Endometrium (tissue), 2 donors: ENCODE results near the gene ISG15.
"Not testable (repeated sequence)": the region's sequence is repeated elsewhere in the genome, so short reads cannot be mapped to it uniquely, and the experiment has no call there.

Experiments
- FAIRE-seq: peaks from 2 replicates; lab custom pipeline; 2012; peaks lifted over from hg19 to GRCh38; lab: Jason Lieb, UNC
- donor health status: control.
- donor health status: control.

Gene ISG15

DNA sequence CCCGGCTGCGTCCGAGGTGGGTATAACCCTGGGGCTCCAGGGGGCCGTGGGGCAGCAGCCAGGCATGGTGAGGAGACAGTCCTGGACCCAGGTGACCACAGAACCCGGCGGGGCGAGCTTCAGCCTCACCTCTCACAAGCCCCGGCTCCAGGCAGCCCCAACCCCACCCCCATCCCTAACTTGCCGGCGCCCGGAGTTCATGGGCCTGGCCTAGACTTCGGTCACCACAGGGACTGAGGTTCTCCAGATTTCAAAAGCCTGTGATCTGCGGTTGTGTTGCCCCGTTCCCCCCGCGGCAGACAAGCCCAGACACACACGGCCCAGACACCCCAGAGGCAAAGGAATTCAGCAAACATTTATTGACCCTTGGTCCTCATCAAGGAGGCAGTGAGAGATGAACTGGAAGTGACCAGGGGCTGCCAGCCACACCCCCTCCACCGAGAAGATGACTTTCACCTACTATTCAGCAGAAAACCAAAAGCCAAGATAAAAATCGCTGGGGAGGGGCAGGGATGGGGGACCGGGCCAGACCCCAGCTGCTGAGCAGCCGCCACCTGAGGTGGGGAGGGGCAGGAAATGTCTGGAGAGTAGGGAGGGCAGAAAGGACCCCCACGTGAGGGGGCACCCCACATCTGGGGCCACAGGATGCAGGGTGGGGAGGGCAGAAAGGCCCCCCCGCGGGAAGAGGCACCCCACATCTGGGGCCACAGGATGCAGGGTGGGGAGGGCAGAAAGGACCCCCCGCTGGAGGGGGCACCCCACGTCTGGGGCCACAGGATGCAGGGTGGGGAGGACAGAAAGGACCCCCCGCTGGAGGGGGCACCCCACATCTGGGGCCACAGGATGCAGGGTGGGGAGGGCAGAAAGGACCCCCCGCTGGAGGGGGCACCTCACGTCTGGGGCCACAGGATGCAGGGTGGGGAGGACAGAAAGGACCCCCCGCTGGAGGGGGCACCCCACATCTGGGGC, 17.3 kb upstream of the ISG15 start:
- no peak for FAIRE-seq

DNA sequence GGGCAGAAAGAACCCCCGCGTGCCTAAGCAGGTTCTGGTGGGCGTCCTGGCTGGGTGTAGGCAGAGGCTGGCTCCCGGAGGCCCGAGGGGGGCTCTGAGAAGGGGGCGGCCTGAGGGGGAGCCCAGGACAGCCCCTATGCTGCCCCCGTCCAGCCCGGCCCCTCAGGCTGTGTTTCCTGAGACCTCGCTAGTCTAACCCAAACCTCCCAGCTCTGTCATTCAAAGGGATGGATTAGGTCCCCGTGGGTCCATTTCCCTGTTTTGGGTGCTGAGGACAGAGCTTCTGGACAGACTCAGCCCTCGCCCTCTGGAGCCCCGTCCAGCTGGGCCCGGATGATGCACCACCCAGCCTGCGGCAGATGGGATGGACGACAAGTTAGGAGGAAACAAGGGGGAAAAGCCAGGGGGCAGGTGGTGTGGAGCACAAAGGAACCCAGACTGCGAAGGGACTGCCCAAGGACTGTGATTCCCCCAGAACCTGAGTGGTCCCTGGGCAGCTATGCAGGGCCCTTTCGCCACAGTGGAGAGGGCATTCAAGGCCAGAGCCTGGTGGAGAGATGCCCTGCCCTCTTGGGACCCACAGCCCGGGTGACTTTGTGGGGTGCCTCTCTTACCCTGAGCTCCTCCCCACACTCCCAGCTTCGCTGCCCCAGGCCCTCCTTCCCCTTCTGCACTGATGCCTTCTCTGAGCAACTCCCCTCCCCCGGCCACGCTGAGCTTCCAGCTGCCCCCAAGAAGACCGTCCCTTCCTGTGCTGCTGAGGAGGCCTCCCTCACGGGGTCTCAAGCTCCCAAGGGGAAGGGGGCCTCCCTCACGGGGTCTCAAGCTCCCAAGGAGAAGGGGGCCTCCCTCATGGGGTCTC, 16.2 kb upstream of the ISG15 start:
- no peak for FAIRE-seq

DNA sequence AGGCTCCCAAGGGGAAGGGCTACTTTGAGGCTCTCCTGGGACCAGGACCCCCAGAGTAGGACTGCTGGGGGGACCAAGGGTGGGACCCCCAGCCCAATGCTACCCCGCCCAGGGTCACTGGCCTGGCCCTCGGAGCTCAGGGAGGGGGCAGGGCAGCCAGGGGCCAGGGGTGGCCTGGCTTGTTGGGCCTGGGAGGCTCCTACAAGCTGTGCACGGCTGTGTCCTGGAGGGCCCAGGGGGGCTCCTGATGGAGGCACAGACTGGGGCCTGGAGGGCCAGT, 15.6 kb upstream of the ISG15 start:
- no peak for FAIRE-seq

DNA sequence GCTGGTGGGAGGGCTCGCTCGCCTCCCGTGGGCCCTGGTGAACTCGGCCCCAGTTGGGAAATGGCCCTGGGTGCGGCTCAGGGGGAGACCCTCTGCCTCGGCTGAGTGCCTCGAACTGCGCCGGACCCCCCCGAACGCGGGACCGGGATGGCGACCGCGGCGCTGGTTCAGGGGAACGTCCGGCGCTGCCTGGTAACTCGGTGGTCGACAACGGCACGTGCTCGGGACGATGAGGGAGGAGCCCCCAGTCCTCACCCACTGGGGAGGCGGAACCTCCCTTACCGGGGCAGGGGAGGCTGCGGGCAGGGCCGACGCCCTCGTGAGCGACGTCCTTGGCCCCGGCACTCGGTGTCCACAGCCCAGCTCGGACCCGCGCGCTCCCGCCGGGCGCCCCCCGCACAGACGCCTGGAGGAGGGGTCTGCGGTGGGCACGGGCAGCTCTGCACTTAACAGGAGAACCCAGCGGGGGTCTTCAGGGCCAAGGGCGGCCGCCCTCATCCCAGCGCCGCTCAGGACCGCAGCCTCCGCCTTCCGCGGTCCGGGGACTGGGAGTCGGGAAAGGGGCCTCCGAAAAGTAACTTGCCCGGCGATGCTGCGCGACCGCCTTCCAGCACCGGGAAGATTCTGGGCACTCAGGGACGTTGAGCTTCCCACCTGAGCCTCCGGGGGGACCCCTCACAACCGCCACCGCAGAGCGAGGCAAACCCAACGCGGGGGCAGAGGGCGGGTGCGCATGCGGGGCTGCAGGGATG, 15.1 kb upstream of the ISG15 start:
- FAIRE-seq: no peak

DNA sequence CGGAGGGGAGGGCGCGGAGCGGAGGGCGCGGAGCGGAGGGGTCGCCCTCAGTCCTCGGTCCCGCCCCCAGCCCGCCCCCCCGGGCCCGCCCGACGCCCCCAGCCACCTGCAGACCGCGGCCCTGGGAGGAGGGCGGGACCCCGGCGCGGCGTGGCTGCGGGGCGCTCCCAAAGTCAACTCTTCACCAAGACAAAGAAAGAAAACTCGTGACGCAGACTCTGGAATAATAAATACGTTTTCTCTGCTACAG, 14.6 kb upstream of the ISG15 start:
- FAIRE-seq: no peak

DNA sequence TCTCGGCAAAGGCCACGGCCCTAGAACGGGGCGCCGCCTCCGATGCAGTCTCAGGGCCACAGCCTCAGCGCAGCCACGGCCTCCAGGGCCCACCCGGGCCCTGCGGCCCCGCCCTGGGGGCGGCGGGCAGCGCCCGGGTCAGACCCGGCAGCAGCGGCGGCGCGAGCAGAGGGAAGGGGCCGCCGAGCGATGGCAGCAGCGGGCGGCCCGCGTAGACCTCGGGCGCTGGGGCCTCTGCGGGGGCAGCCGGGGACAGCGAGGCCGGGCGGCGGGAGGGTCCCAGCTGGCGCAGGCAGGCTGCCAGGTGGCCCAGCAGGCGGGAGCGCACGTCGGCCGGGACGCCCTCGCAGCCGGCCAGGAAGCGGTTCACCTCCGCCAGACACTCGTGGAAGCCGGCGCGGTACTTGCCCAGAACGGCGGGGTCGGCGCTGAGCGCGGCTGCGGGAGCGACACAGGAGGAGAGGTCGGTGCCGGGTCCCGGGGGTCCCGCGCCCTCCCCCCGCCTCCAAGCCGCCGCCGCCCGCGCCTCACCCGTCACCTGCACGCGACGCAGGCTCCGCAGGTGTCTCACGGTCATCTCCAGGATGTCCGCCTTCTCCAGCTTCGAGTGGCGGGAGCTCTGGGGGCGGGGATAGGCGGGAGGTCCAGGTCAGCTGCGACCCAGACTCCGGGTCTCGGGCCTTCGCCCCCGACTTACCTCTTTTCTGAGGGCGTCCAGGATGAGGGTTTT, 14.1 kb upstream of the ISG15 start:
- FAIRE-seq: no peak

DNA sequence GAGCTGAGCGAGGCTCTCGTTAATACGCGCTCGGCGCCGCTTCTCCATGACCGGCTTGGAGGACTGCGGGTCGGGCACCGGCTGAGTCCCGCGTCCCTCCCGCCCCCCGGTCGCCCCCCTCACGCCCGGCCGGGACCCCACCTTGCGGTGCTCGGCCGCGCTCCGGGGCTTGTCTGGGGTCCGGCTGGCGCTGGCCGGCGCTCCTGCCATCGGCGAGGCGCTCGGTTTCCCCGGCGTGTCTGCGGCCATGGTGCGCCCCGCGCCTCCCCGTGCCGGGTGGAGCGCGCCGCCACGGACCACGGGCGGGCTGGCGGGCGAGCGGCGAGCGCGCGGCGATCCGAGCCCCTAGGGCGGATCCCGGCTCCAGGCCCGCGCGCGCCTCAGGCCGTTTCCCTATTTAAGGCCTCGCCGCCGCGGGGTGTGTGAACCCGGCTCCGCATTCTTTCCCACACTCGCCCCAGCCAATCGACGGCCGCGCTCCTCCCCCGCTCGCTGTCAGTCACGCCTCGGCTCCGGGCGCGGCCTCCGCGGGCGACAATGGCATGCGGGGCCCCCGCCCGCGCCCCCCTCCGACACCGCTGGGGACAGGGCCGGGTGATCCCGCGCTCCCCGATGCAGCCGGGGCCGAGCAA, 13.5 kb upstream of the ISG15 start, which contains the start of gene HES4:
HES4 (minus strand) TSS at position 373 of the 632 bp plus-strand sequence; CDS start at position 249, 124 bp downstream.
- FAIRE-seq: no peak

DNA sequence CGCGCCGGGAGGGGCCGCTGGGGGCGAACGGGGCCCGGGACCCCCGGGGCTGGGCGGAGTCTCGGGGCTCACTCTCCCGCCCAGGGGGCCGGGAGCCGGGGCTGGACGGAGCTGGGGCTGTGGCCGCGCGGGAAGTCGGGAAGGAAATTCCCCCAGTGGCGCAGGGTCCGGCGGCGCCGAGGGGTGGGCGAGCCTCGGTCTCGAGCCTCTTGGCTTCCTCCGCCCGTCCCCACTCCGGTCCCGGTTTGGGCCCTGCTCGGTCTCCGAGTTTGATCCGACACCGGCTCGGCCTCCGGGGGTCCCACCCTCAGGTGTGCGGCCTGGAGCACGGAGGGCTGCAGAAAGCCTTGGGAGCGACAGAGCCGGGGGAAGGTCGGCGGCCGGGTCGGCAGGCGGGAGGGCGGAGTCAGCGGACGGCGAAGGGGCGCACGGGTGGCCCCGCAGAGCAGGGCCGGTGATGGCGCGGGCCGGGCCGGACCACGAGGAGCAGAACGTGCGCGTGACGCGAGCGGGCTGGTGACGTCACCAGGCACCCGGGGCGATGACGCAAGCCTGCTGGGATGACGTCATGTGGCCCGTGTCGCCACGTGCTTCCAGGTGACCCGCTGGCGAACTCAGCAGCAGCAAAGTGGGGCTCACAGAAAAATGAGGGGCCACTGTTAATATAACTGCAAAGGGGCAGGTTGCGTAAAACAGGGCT, 12.8 kb upstream of the ISG15 start:
- no peak for FAIRE-seq

DNA sequence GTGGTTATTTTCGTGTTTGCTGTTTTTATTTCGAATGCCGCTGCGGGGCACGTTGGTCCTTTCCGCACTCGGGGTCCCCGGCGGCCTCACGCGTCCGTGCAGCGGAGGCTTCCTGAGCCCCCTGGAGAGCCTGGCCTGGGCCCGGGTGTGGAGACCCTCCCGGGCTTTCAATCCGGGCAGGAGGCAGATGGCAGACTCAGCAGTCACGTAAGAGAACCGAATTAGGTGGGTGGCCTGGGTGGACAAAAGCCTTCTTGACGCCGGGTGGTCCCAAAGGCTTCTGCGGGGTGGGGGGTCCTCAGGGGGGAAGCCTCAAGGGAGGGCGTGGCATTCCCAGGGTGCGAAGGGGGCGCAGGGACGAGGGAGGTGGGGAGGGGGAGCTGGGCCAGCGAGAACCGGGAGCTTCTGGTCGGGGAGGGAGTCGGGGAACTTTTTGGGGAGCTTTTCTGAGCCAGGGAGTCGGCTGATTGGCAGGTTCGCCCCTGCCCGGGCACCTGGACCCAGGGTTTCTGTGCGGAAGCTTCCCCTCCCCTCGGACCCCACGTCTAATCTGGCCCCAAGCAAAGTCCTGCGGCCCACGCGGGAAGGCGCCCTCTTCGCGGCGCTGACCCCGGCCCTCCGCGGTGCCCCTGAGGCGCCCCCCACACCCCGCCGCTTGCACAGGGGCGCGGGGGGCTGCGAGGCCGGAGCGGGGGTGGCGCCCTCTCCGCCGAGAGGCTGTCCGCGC, 12.1 kb upstream of the ISG15 start:
- no peak for FAIRE-seq

DNA sequence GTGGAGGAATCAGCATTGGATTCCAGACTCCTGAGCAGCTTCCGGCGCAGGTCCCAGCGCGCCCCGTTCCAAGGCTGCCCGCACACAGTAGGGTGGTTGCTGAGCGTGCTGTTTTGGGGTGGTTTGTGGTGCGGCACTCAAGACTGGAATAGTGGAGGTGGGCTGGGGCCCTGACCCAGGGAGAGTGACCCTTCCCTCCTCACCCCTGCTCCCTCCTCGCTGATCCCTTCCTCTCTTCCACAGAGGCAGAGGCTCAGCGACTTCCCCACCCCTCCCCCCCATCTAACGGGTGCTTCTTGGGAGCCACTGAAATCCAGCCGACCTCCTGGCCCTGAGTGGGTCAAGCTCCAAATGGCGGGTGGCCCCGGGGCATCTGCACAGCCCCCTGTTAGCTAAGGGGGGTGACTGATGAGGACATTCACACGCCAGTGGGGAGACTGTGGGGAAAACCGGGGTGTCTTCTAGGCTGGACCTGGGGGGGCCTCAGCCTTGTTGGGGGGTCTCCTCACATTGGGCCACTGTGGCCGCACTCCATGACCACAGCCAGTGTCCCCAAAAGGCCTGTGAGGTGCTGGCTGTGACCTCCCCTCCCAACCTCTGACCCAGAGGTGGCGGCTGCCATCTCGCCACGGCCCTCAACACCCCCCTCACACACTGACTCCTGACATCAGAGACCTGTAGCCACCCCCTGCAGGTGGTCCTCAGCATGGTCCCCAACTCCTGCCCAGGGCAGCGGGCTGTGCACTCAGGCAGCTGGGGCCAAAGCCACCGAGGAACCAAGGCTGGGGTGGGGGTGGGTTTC, 9.5 kb upstream of the ISG15 start:
- FAIRE-seq: no peak

DNA sequence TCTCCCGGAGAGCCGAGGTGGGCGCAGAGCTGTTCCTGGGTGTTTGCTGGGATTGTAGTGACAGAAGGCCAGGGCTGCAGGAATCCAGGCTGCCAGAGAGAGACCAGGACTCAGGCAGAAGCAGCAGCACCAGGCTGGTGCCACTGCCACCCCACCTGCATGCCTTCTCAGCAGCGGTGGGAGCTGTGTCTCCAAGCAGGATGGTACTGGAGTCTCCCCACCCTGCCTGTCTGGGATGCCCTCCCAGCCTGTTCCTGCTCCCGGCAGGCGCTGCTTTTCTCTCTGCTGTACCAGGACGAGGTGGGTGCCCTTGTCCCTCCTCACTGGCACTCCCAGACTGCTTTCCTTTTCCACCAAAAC, 8.9 kb upstream of the ISG15 start:
- no peak for FAIRE-seq

DNA sequence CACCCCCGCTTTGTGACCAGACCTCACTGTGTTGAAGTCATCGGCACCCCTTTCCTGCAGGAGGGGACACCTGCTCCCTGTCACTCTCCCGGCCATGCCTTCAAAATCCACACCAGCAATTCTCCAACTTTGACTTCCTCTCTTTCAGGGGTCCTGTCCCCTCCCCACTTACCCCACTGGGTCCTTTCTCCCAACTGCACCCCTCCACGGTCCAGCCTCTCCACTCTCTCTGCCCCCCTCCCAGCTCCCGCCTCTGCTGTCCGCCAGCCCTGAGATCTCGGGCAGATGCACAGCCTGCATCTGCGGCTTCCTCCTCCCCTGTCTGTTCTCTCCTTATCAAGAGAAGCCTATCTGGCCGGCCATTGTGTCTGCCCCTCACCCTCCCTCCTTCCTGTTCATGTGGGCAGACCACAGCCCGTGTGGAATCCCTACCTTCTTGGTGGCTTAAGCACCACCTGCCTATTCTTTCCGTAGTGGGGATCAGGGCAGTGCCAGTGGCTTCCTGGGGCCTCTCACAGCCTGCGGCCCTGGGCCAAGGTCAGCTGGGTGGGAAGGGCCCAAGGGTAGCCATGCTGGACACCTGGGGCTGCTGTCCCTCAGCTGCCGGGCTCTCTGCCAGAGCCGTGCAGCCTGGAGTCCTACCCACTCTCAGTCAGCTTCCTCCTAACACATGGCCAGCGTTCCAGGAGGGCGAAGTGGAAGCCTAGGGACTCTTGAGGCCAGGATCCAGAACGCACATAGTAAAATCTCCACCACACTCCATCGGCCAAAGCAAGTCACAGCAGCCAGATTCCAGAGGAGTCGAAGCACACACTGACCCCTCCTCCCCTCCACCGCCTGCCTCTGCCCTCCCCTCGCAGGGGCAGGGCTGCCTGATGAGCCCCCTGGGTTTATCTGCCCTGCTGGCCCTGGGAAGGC, 8.3 kb upstream of the ISG15 start:
- no peak for FAIRE-seq

DNA sequence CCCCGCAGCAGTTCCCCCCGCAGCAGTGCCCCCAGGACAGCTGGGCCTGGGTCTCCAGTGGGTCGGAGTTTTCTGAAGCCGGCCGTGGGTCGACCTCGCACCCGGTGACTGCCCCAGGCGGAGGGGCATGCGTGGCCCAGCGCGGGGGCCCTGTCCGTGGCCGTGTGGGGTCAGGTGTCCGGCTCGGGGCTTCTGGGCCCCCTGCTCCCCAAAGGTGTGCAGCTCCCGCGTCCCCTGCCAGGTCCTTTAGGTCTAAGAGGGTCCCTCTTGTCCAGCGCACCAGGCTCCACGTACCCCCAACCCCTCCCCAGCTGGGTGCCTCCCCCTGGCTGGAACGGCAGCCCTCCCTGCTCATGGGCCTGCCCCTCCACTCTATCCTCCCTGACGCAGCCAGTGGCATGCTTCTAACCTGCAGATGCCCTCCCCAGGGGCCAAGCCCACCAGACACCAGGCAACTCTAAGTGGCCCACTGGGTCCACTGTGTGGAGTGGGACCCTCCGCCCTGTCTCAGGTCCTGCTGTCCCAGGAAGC, 7.5 kb upstream of the ISG15 start:
- no peak for FAIRE-seq

DNA sequence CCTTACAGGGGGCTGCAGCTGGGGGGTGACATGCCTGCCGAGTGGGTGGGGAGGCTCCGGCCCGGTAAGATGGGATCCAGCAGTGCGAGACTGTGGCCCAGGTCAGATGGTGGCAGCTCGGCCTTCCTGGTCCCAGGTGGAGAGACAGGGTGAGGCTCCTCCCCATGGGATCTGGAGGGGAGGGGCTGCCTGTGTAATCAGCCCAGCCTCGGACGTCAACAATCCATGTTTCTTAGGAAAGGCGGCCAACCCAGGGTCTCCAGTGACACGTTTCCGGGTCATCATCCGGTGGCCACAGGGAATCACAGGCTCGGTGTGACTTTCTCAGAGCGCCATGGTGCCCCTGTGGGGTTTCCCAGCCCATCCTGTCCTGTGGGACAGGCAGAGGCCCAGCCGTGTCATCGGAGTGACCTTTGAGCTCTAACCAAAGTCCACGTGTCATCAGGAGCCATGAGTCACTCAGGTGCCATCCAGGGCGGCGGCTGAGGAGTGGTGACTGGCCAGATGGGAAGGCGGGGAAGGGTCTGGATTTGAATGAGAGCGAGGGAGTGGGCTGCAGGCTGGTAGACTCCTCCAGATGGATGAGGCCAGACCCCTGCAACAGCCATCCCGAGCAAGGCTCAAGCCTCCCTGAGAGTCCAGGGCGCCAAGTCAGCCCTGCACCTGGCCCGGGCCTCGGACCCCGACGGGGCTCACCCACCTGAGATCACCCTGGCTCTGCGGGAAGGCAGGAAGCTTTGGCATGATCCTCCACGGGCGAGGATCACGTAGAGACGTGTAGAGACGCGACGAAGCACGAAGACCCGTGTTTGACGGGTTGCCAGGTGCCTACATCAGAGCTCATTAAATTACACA, 6.8 kb upstream of the ISG15 start:
- FAIRE-seq: no peak

DNA sequence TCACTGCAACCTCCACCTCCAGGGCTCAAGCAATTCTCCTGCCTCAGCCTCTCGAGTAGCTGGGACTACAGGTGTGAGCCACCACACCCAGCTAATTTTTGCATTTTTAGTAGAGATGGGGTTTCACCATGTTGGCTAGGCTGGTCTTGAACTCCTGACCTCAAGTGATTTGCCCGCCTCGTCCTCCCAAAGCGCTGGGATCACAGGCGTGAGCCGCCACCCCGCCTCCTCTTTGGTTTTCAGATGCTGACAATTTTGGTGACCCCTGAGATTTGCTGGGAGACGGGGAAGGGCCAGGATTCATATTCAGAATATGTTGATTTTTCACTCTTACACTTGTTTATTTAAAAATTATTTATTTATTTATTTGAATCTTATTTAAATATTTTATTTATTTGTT, 3.2 kb upstream of the ISG15 start:
- not testable (repeated sequence) for FAIRE-seq

DNA sequence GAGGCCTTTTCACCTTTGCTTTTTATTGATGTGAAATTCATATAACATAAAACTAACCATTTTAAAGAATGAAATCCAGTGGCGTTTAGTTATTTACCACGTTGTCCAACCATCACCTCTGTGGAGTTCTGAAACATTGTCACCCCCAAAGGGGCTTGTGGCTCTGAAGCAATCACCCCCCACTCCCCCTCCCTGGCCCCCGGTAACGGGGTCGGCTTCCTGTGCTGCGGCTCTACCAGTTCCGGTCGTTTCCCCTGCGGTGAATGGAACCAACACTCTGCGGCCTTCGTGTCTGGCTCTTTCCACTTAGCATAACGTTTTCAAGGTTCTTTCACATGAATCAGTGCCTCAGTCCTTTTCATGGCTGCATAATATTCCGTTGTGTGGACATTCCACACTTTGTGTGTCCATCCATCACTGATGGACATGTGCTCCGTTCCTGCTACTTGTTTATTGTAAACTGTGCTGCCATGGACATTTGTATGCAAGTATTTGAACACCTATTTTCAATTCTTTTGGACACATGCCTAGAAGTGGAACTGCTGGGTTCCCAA, 1.8 kb upstream of the ISG15 start:
- no peak for FAIRE-seq

DNA sequence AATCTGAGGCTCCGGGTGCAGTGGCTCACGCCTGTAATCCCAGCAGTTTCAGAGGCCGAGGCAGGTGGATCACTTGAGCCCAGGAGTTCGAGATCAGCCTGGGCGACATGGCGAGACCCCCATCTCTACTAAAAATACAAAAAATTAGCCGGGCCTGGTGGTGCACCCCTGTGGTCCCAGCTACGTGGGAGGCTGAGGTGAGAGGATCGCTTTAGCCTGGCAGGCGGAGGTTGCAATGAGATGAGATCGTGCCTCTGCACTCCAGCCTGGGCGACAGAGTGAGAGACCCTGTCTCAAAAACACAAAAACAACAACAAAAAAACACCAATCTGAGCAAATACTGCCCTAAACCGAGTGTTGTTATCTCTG, 577 bp upstream of the ISG15 start:
- not testable (repeated sequence) for FAIRE-seq
